Heart left ventricle (tissue), 16 donors: ENCODE data around the gene HMGB1. TPM values are rescaled to one million over a fixed set of nuclear protein-coding genes. Genes with fewer than 3 reads are reported as not detected.

Experiments
- ATAC-seq, 4 donors: fragments of 200-7000 bp; cut with Tn5 transposase; one replicate each; pipeline ENCODE4 v1.9.1; 2020 to 2022; ENCODE audit warnings: moderate library complexity in 4 of 4, mild to moderate bottlenecking in 3 of 4, moderate number of reproducible peaks in 1 of 4
- DNase-seq, 5 donors: peaks; one replicate each; pipeline ENCODE4 v3.0.0-alpha.2; 2020
- H3K27ac ChIP-seq, 12 donors: fragments of 200-600 bp; sonication (generic) in 4 of 12; one replicate each; pipeline versions ENCODE4 v1.5.0 to v1.8.0; 2016 to 2022; ENCODE audit warnings: mild to moderate bottlenecking in 2 of 12
- H3K27me3 ChIP-seq, 9 donors: fragments of 200-600 bp; sonication (generic) in 2 of 9; one replicate each; pipeline versions ENCODE4 v1.5.1 to v1.8.0; 2016 to 2022; ENCODE audit warnings: mild to moderate bottlenecking in 3 of 9
- H3K36me3 ChIP-seq, 9 donors: fragments of 200-600 bp; sonication (generic) in 2 of 9; one replicate each; pipeline versions ENCODE4 v1.5.0 to v1.8.0; 2018 to 2022; ENCODE audit warnings: mild to moderate bottlenecking in 2 of 9
- H3K4me1 ChIP-seq, 12 donors: fragments of 200-600 bp; sonication (generic) in 4 of 12; one replicate each; pipeline versions ENCODE4 v1.5.0 to v1.8.0; 2016 to 2022; ENCODE audit warnings: mild to moderate bottlenecking in 3 of 12
- H3K4me3 ChIP-seq, 12 donors: fragments of 200-600 bp; sonication (generic) in 4 of 12; one replicate each; pipeline versions ENCODE4 v1.5.0 to v1.8.0; 2017 to 2022; ENCODE audit warnings: mild to moderate bottlenecking in 9 of 12, moderate library complexity in 4 of 12
- H3K9me3 ChIP-seq, 12 donors: fragments of 200-600 bp; sonication (generic) in 4 of 12; one replicate each; pipeline versions ENCODE4 v1.5.0 to v1.8.0; 2016 to 2022; ENCODE audit warnings: mild to moderate bottlenecking in 1 of 12
- CTCF ChIP-seq, 12 donors: fragments of 200-600 bp; sonication (generic) in 4 of 12; IDR thresholded peaks; one replicate each; pipeline versions ENCODE4 v1.5.0 to v1.8.0; 2018 to 2022; ENCODE audit warnings: antibody characterized with exemption in 12 of 12, mild to moderate bottlenecking in 5 of 12
- POLR2A ChIP-seq, 2 donors: fragments of 450-650 bp; IDR thresholded peaks; one replicate each; pipeline ENCODE4 v1.6.1; 2017; ENCODE audit warnings: antibody characterized with exemption in 2 of 2, mild to moderate bottlenecking in 2 of 2, moderate library complexity in 2 of 2
- WGBS, 4 donors: extraction: QIAGEN DNeasy Blood & Tissue Kit in 2 of 4; methylation state at CpG; one replicate each; pipeline versions ENCODE4 v1.1.5 to v1.1.7; 2013 to 2018; 5-methylcytosine and 5-hydroxymethylcytosine counted together
- intact Hi-C, 10 donors: fragments of 100-400 bp; cut with DNase I; formaldehyde crosslinking; loops; one replicate each; pipeline versions ENCODE4 v1.11.1 to v1.14.2; 2022
- polyA plus RNA-seq, 2 donors: library from polyadenylated mRNA; stranded (reverse); fragments of 200-250 nt; gene quantifications; one replicate each; pipeline ENCODE4 v1.2.3, GENCODE V29; 2013
- total RNA-seq, 9 donors: library from RNA; depleted of rRNA in 2 of 9; stranded (reverse); fragments of >200 nt in 2 of 9; fragmentation: NEBNext Ultra II Directional in 3 of 9; extraction: Animal tissue kit (Norgen Biotek cat#: 25700) in 3 of 9; gene quantifications; one replicate each; pipeline versions ENCODE4 v1.1.0 to v1.2.4, GENCODE V29; 2016 to 2023
- donor health status: ischemic (EF 13 %, LVEDD 7.1; RV severe dilation, severe dysfunction).
- donor health status: healthy with polysubstance abuse.
- donor health status: DM: no; HTN: yes; CAD: no.
- donor health status: DM: no; HTN: no; CAD: no.
- donor health status: ischemic (EF 25% LVEDD 6.9; RV normal size, moderate dysfunction).
- donor health status: ischemic (EF 25% LVEDD 5.7; RV mildly dilated, moderate dysfunction).
- donor health status: healthy.
- donor health status: DM: yes; HTN: yes; CAD: no.
- donor health status: ischemic (EF 35%, LVEDD 5.7; RV mildly dilated, moderate dysfunction).
- donor health status: nonischemic (EF 11% LVEDD 7.7; RV severe dilation, severe dysfunction).
- donor health status: DM: yes; HTN: yes; CAD: no.
- donor health status: PGD.
- donor health status: ischemic (EF 29% LVEDD 5.4; RV normal size, mild dysfunction).
- donor health status: nonischemic (EF 23%, LVEDD 6.1; RV moderate dilation, normal function).

HMGB1 gene
- total and polyA plus RNA-seq, 11 donors: 137 to 361 (median 177) TPM

GRCh38 chr13:30418075-30418716, 47.5 kb downstream of the HMGB1 start:
- Histone ChIP-seq H3K9me3 (no peaks in the 10 kb centered on the region), H3K36me3 (no peaks in the 10 kb centered on the region), H3K4me1 (peaks cover 0 to 18% (median 7%) of the 10 kb centered on the region in 12 donors), H3K4me3 (no peak overlapping the region), H3K27me3 (no peaks in the 10 kb centered on the region), H3K27ac (peak overlapping the region in 1 of 12 donors; percentile 98)
- WGBS, 4 donors: 90 to 95% (median 95%) methylated on average over 6 of the region's 6 CpGs
- no peak for DNase-seq
- TF ChIP-seq POLR2A (IDR thresholded peaks at IDR 0.05): no peak
- TF ChIP-seq CTCF (IDR thresholded peaks at IDR 0.05): no peak
- no peak for ATAC-seq
- intact Hi-C loops: no loop called here

- intact Hi-C loops: no loop called here
- no peaks in the 10 kb centered on the region for H3K27me3 ChIP-seq
- no peak for ATAC-seq
- no peak for DNase-seq
- H3K36me3 ChIP-seq: no peaks in the 10 kb centered on the region
- 55 to 69% (median 65%) methylated on average over 1 of the region's 1 CpG for WGBS, 4 donors
- TF ChIP-seq POLR2A (IDR thresholded peaks at IDR 0.05): no peak
- no peak for TF ChIP-seq CTCF (IDR thresholded peaks at IDR 0.05)
- peaks cover 0 to 10% (median 6%) of the 10 kb centered on the region in 12 donors for H3K4me1 ChIP-seq
- no peak overlapping the region for H3K4me3 ChIP-seq
- no peaks in the 10 kb centered on the region for H3K9me3 ChIP-seq
- H3K27ac ChIP-seq: no peak overlapping the region
Measured at GRCh38 chr13:30416471-30416870, 49.3 kb downstream of the HMGB1 start.

- no peak overlapping the region for H3K4me3 ChIP-seq
- ATAC-seq (no peak), DNase-seq (no peak)
- intact Hi-C loops: no loop called here
- no peak for TF ChIP-seq CTCF (IDR thresholded peaks at IDR 0.05)
- no peak for TF ChIP-seq POLR2A (IDR thresholded peaks at IDR 0.05)
- no peaks in the 10 kb centered on the region for H3K36me3 ChIP-seq
- H3K4me1 ChIP-seq: peaks cover 0 to 1% (median 0%) of the 10 kb centered on the region in 12 donors
- H3K9me3 ChIP-seq: no peaks in the 10 kb centered on the region
- H3K27ac ChIP-seq: no peak overlapping the region
- no peaks in the 10 kb centered on the region for H3K27me3 ChIP-seq
- 87 to 93% (median 90%) methylated on average over 3 of the region's 3 CpGs for WGBS, 4 donors
Measured at GRCh38 chr13:30415430-30416030, 50.2 kb downstream of the HMGB1 start.

GRCh38 chr13:30413842-30414241, 51.9 kb downstream of the HMGB1 start:
- no peak for ATAC-seq
- TF ChIP-seq CTCF (IDR thresholded peaks at IDR 0.05) (no peak), POLR2A (IDR thresholded peaks at IDR 0.05) (no peak)
- intact Hi-C loops: loop anchor here in 2 of 10 donors (5.0 kb wide), 2 partner anchors 43 to 48 kb away; no protein-coding TSS in a partner anchor

More at GRCh38 chr13:30413842-30414241, 51.9 kb downstream of the HMGB1 start:
- no peaks in the 10 kb centered on the region for H3K27me3 ChIP-seq
- peaks cover 0 to 11% (median under 1%) of the 10 kb centered on the region in 12 donors for H3K4me1 ChIP-seq
- WGBS, 4 donors: 59 to 88% (median 73%) methylated on average over 2 to 3 of the region's 3 CpGs
- H3K9me3 ChIP-seq: no peaks in the 10 kb centered on the region
- no peaks in the 10 kb centered on the region for H3K36me3 ChIP-seq
- no peak overlapping the region for H3K4me3 ChIP-seq
- H3K27ac ChIP-seq: no peak overlapping the region
- DNase-seq: no peak
